NCI-H187 treated with DMSO at 0.1 percent for 48 hours (cell line): ENCODE data around the gene ABCF1.
"Not testable (repeated sequence)": the region's sequence is repeated elsewhere in the genome, so short reads cannot be mapped to it uniquely, and the experiment has no call there.

Source experiments
- DNase-seq: peaks from one replicate; lab custom pipeline; 2025; lab: John Stamatoyannopoulos, UW

Gene ABCF1

GRCh38 chr6:30571075-30571761 lies at the start of gene ABCF1:
TSS of gene ABCF1 (plus strand) at chr6:30571442. CDS start at chr6:30571488, 46 bp downstream.
- peak; percentile 63 for DNase-seq

- not testable (repeated sequence) for DNase-seq
These were observed 49.3 kb upstream of the ABCF1 start for GRCh38 chr6:30521952-30522351.

GRCh38 chr6:30526444-30526843 lies 44.8 kb upstream of the ABCF1 start:
- DNase-seq = not testable (repeated sequence)

- DNase-seq = not testable (repeated sequence)
These were observed 41.8 kb upstream of the ABCF1 start for GRCh38 chr6:30529349-30529875.

- no peak for DNase-seq
These were observed 41.2 kb upstream of the ABCF1 start for GRCh38 chr6:30530014-30530413.

- no peak for DNase-seq
These were observed 37.6 kb upstream of the ABCF1 start for GRCh38 chr6:30533460-30534294.

- DNase-seq = no peak
These were observed 33.3 kb upstream of the ABCF1 start for GRCh38 chr6:30537931-30538330.

- peak; percentile 3 for DNase-seq
These were observed 29.5 kb upstream of the ABCF1 start for GRCh38 chr6:30541515-30542403.

- DNase-seq = no peak
These were observed 28.9 kb upstream of the ABCF1 start for GRCh38 chr6:30542404-30542725.

- no peak for DNase-seq
These were observed 28.3 kb upstream of the ABCF1 start for GRCh38 chr6:30542915-30543314.

- no peak for DNase-seq
These were observed 27.4 kb upstream of the ABCF1 start for GRCh38 chr6:30543821-30544220.

GRCh38 chr6:30544666-30545272 lies 26.5 kb upstream of the ABCF1 start:
- no peak for DNase-seq

GRCh38 chr6:30547454-30547853 lies 23.8 kb upstream of the ABCF1 start:
- DNase-seq = no peak

- no peak for DNase-seq
These were observed 22.9 kb upstream of the ABCF1 start for GRCh38 chr6:30548375-30548774.

GRCh38 chr6:30554404-30554803 lies 16.8 kb upstream of the ABCF1 start:
- no peak for DNase-seq

GRCh38 chr6:30554962-30555815 lies 16.1 kb upstream of the ABCF1 start:
- DNase-seq = no peak

- no peak for DNase-seq
These were observed 15.5 kb upstream of the ABCF1 start for GRCh38 chr6:30555816-30556065.

- peak; percentile 39 for DNase-seq
These were observed 15.0 kb upstream of the ABCF1 start, which contains the start of gene GNL1 for GRCh38 chr6:30556066-30556905. TSS of gene GNL1 (minus strand) at chr6:30556489. CDS start at chr6:30556203, 286 bp downstream.

GRCh38 chr6:30556906-30557682 lies 14.1 kb upstream of the ABCF1 start, which contains the start of gene PRR3:
TSS of gene PRR3 (plus strand) at chr6:30557295. CDS start at chr6:30557345, 50 bp downstream.
- peak; percentile 28 for DNase-seq
